Gastrocnemius medialis (tissue), 4 donors: ENCODE data around the gene SMYD3.

Source experiments
- POLR2A ChIP-seq, 2 donors: fragments of 450-650 bp; IDR thresholded peaks; one replicate each; pipeline ENCODE4 v1.6.1; 2017; ENCODE audit warnings: antibody characterized with exemption in 2 of 2, mild to moderate bottlenecking in 2 of 2, moderate library complexity in 2 of 2
- TF ChIP-seq, protein P1 (sequence below), 5 experiments: fragments of 450-650 bp in 3 of 5; fragments of 200-600 bp in 2 of 5; sonication (generic) in 2 of 5; IDR thresholded peaks in 4 of 5; conservative IDR thresholded peaks in 1 of 5; 1 replicate in 4 of 5; 2 replicates in 1 of 5; pipeline ENCODE4 v1.5.1; 2016 to 2019; ENCODE audit warnings: antibody characterized with exemption in 5 of 5, mild to moderate bottlenecking in 3 of 5, moderate library complexity in 3 of 5

DNA sequence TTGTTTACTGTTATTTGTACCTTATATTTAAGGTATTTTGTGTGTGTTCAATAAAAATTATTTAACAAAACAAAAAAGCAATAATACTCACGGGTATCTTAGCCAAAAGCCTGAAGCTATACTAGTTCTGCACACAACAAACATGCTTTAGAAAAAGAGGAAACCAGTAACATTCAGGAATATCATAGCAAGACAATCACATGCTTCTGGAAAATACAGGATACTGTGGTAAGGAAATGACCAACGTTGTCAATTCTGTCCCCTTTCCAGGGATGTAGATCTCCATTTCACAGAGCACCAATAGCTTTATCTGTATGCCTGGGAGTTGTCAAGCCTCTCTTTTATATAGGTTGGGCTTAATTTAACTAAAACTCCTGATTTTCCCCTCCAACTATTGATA is 288.4 kb downstream of the SMYD3 start:
- TF ChIP-seq, protein P1, sequence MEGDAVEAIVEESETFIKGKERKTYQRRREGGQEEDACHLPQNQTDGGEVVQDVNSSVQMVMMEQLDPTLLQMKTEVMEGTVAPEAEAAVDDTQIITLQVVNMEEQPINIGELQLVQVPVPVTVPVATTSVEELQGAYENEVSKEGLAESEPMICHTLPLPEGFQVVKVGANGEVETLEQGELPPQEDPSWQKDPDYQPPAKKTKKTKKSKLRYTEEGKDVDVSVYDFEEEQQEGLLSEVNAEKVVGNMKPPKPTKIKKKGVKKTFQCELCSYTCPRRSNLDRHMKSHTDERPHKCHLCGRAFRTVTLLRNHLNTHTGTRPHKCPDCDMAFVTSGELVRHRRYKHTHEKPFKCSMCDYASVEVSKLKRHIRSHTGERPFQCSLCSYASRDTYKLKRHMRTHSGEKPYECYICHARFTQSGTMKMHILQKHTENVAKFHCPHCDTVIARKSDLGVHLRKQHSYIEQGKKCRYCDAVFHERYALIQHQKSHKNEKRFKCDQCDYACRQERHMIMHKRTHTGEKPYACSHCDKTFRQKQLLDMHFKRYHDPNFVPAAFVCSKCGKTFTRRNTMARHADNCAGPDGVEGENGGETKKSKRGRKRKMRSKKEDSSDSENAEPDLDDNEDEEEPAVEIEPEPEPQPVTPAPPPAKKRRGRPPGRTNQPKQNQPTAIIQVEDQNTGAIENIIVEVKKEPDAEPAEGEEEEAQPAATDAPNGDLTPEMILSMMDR (IDR thresholded peaks at IDR 0.05 in 4 of 5, conservative IDR thresholded peaks at IDR 0.05 in 1 of 5), result no peak
- no peak for TF ChIP-seq POLR2A (IDR thresholded peaks at IDR 0.05)
